Measurements from ENCODE around the gene CYP2R1.
"Not testable (repeated sequence)": the region's sequence is repeated elsewhere in the genome, so short reads cannot be mapped to it uniquely, and the experiment has no call there.

CYP2R1 gene

GRCh38 chr11:14884667-14885273, 7.3 kb downstream of the CYP2R1 start:
- Histone ChIP-seq H4K20me1 (ENCODE audit: insufficient read depth, low read length) (no peaks in the 10 kb centered on the region), H3K4me3 (ENCODE audit: low read length) (no peak overlapping the region), H3K79me2 (ENCODE audit: low read length) (no peaks in the 10 kb centered on the region), H3K9ac (ENCODE audit: low read length) (no peak overlapping the region), H3K4me2 (ENCODE audit: low read length) (no peak overlapping the region), H3K4me1 (ENCODE audit: low read length) (peaks cover 8% of the 10 kb centered on the region), H3K27me3 (ENCODE audit: low read depth, low read length) (no peaks in the 10 kb centered on the region), H3K9me3 (ENCODE audit: insufficient read depth, low read length) (no peaks in the 10 kb centered on the region), H2AFZ (ENCODE audit: low read depth, low read length) (no peak overlapping the region), H3K27ac (ENCODE audit: low read length) (no peak overlapping the region), H3K36me3 (replicated peaks; ENCODE audit: low read depth, low read length) (peaks cover 5% of the 10 kb centered on the region)
- no peak for TF ChIP-seq EZH2phosphoT487 (IDR thresholded peaks at IDR 0.05; ENCODE audit: low read depth)
- TF ChIP-seq, protein P1, sequence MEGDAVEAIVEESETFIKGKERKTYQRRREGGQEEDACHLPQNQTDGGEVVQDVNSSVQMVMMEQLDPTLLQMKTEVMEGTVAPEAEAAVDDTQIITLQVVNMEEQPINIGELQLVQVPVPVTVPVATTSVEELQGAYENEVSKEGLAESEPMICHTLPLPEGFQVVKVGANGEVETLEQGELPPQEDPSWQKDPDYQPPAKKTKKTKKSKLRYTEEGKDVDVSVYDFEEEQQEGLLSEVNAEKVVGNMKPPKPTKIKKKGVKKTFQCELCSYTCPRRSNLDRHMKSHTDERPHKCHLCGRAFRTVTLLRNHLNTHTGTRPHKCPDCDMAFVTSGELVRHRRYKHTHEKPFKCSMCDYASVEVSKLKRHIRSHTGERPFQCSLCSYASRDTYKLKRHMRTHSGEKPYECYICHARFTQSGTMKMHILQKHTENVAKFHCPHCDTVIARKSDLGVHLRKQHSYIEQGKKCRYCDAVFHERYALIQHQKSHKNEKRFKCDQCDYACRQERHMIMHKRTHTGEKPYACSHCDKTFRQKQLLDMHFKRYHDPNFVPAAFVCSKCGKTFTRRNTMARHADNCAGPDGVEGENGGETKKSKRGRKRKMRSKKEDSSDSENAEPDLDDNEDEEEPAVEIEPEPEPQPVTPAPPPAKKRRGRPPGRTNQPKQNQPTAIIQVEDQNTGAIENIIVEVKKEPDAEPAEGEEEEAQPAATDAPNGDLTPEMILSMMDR (IDR thresholded peaks at IDR 0.05; ENCODE audit: low read depth, low read length), result no peak

DNA sequence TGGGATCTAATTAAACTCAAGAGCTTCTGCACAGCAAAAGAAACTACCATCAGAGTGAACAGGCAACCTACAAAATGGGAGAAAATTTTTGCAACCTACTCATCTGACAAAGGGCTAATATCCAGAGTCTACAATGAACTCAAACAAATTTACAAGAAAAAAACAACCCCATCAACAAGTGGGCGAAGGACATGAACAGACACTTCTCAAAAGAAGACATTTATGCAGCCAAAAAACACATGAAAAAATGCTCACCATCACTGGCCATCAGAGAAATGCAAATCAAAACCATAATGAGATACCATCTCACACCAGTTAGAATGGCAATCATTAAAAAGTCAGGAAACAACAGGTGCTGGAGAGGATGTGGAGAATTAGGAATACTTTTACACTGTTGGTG, 8.3 kb downstream of the CYP2R1 start:
- H3K36me3 ChIP-seq (replicated peaks; ENCODE audit: low read depth, low read length); H3K27me3 ChIP-seq (ENCODE audit: low read depth, low read length); H3K4me1 ChIP-seq (ENCODE audit: low read length); H3K9ac ChIP-seq (ENCODE audit: low read length); H3K4me2 ChIP-seq (ENCODE audit: low read length); H3K9me3 ChIP-seq (ENCODE audit: insufficient read depth, low read length); H3K79me2 ChIP-seq (ENCODE audit: low read length); H4K20me1 ChIP-seq (ENCODE audit: insufficient read depth, low read length); H3K27ac ChIP-seq (ENCODE audit: low read length); H2AFZ ChIP-seq (ENCODE audit: low read depth, low read length); H3K4me3 ChIP-seq (ENCODE audit: low read length): not testable (repeated sequence)

DNA sequence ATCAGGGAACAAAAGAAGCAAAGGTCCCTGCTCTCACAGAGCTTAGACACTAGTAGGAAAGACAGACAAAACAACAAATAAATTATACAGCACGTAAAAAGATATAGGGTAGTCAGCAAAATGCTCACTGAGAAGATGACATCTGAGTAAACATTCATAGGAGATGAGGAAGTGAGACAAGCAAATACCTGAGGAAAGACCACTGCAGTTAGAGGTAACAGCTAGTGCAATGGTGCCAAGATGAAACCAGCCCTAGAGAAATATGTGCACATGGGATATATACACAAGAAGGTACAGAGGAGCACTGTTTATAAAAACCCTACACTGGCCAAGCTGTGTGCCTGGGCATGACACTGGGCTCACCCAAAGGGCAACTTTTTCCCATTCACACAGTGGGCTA, 9.8 kb downstream of the CYP2R1 start:
- H3K36me3 ChIP-seq (replicated peaks; ENCODE audit: low read depth, low read length), result peaks cover 11% of the 10 kb centered on the region
- TF ChIP-seq, protein P1 (IDR thresholded peaks at IDR 0.05; ENCODE audit: low read depth, low read length), result no peak
- no peak for TF ChIP-seq EZH2phosphoT487 (IDR thresholded peaks at IDR 0.05; ENCODE audit: low read depth)

DNA sequence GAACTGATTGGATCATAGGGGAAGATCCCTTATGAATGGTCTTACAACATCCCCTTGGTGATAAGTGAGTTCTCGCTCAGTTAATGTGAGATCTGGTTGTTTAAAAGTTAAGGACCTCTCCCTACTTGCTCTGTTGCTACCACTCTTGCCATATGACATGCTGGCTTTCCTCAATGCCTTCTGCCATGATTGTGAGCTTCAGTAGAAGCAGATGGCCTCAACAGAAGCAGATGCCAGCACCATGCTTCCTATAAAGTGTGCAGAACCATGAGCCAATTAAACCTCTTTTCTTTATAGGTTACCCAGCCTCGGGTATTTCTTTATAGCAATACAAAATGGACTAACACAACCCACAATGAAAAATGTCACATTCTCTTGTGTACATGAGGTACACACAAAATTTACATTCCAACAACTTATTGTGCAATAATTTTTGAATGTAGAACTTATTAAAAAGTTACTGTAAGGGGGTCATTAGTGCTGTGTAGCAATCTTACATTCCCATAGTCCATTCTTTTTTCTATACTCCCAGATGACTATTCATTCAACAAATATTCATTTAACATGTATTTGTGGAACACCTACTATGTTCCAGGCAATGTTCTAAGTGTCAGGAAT, 10.3 kb downstream of the CYP2R1 start:
- Histone ChIP-seq H3K27ac (ENCODE audit: low read length) (no peak overlapping the region), H3K4me2 (ENCODE audit: low read length) (peak overlapping the region; percentile 8; the same call in 1 of the 2 replicates), H2AFZ (ENCODE audit: low read depth, low read length) (no peak overlapping the region), H3K79me2 (ENCODE audit: low read length) (no peaks in the 10 kb centered on the region), H3K4me1 (ENCODE audit: low read length) (peaks cover 8% of the 10 kb centered on the region), H3K9ac (ENCODE audit: low read length) (no peak overlapping the region), H4K20me1 (ENCODE audit: insufficient read depth, low read length) (no peaks in the 10 kb centered on the region), H3K4me3 (ENCODE audit: low read length) (no peak overlapping the region), H3K27me3 (ENCODE audit: low read depth, low read length) (no peaks in the 10 kb centered on the region), H3K36me3 (replicated peaks; ENCODE audit: low read depth, low read length) (peaks cover 14% of the 10 kb centered on the region), H3K9me3 (ENCODE audit: insufficient read depth, low read length) (no peaks in the 10 kb centered on the region)
- TF ChIP-seq EZH2phosphoT487 (IDR thresholded peaks at IDR 0.05; ENCODE audit: low read depth), result no peak
- TF ChIP-seq, protein P1 (IDR thresholded peaks at IDR 0.05; ENCODE audit: low read depth, low read length), result no peak

More for the DNA sequence above, 9.8 kb downstream of the CYP2R1 start:
- H3K27me3 ChIP-seq (ENCODE audit: low read depth, low read length), result no peaks in the 10 kb centered on the region
- H2AFZ ChIP-seq (ENCODE audit: low read depth, low read length), result no peak overlapping the region
- H3K9ac ChIP-seq (ENCODE audit: low read length), result no peak overlapping the region
- H3K79me2 ChIP-seq (ENCODE audit: low read length), result no peaks in the 10 kb centered on the region
- peak overlapping the region; percentile 8 for H3K4me2 ChIP-seq (ENCODE audit: low read length)
- peaks cover 8% of the 10 kb centered on the region for H3K4me1 ChIP-seq (ENCODE audit: low read length)
- no peaks in the 10 kb centered on the region for H4K20me1 ChIP-seq (ENCODE audit: insufficient read depth, low read length)
- H3K4me3 ChIP-seq (ENCODE audit: low read length), result no peak overlapping the region
- H3K9me3 ChIP-seq (ENCODE audit: insufficient read depth, low read length), result no peaks in the 10 kb centered on the region
- no peak overlapping the region for H3K27ac ChIP-seq (ENCODE audit: low read length)
